Tibial artery (tissue), 4 donors: ENCODE data around the gene LTO1.

Experiments
- DNase-seq, 2 donors: peaks; one replicate each; pipeline ENCODE4 v3.0.0-alpha.2; 2019
- H3K27ac ChIP-seq, 2 donors: fragments of 200-600 bp; sonication (generic) in 1 of 2; 1 replicate in 1 of 2; 2 replicates in 1 of 2; pipeline ENCODE4 v1.5.1; 2018 to 2019; ENCODE audit warnings: mild to moderate bottlenecking in 1 of 2
- H3K27me3 ChIP-seq, 2 donors: fragments of 200-600 bp; sonication (generic) in 1 of 2; one replicate each; pipeline versions ENCODE4 v1.5.1 to v1.6.0; 2016 to 2019
- H3K36me3 ChIP-seq, 3 donors: fragments of 200-600 bp; sonication (generic) in 2 of 3; one replicate each; pipeline ENCODE4 v1.5.1; 2016 to 2019; ENCODE audit warnings: mild to moderate bottlenecking in 2 of 3
- H3K4me1 ChIP-seq, 4 donors: fragments of 200-600 bp; sonication (generic) in 2 of 4; 1 replicate in 3 of 4; 2 replicates in 1 of 4; pipeline ENCODE4 v1.5.1; 2016 to 2019
- H3K4me3 ChIP-seq, 2 donors: fragments of 200-600 bp; sonication (generic) in 1 of 2; 1 replicate in 1 of 2; 2 replicates in 1 of 2; pipeline ENCODE4 v1.5.1; 2018 to 2019; ENCODE audit warnings: mild to moderate bottlenecking in 2 of 2
- H3K9me3 ChIP-seq, 3 donors: fragments of 200-600 bp; sonication (generic) in 1 of 3; one replicate each; pipeline ENCODE4 v1.5.1; 2016 to 2019
- intact Hi-C: fragments of 100-400 bp; cut with DNase I; formaldehyde crosslinking; loops from one replicate; pipeline ENCODE4 v1.15.0; 2023; ENCODE audit warnings: low total_unique reads
- TF ChIP-seq, protein P1 (sequence below), 2 experiments: fragments of 200-600 bp in 1 of 2; fragments of 450-650 bp in 1 of 2; IDR thresholded peaks; one replicate each; pipeline ENCODE4 v1.5.1; 2017 to 2019; ENCODE audit warnings: antibody characterized with exemption in 2 of 2, mild to moderate bottlenecking in 1 of 2, moderate library complexity in 1 of 2

The LTO1 gene

DNA sequence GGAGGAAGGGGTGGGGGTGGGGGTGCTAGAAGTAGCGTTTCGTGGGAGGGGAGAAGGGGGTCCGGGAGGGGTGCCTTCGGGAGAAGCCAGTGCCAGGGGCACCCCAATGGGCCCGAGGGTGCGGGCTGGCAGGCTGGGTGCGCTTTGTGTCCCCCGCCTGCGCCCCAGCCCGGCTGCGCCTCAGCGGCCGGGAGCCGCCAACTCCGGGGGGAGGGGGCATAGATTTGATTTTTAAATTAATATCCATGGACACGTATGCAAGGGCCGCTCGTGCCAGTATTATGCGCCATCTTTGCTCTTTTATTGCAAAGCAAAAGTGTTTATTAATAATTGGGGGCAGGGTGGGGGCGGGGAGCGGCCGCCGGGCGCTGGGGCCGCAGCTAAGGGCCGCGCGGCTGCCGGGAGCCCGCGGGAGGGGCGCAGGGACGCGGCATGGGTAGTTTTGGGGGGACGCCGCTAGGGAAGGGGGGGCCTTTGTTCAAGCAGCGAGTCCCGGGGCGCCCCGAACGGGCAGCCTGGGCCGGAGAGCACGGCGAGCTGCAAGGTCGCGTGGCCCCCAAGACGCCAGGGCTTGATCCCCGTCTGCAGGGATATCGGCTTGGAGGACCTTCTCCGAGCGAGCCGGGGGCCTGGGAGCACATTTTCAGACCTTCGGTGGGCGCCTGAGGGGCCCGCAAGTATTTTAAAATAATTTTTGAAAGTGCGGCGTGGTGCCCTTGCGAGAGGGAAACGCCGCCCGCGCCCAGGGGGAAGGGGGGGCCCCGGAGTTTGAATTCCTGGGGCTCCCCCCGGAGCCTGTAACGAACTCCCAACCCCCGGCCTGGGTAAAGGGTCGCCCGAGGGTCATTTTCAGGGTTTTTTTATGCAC, 33.2 kb downstream of the LTO1 start:
- Histone ChIP-seq H3K4me1 (peaks cover 12 to 71% (median 53%) of the 10 kb centered on the region in 4 donors), H3K27me3 (no peaks in the 10 kb centered on the region), H3K9me3 (no peaks in the 10 kb centered on the region), H3K27ac (peak overlapping the region; percentile 96), H3K4me3 (peak overlapping the region; percentile 72 to 91), H3K36me3 (peaks cover 0 to 23% (median 7%) of the 10 kb centered on the region in 3 donors)
- TF ChIP-seq, protein P1, sequence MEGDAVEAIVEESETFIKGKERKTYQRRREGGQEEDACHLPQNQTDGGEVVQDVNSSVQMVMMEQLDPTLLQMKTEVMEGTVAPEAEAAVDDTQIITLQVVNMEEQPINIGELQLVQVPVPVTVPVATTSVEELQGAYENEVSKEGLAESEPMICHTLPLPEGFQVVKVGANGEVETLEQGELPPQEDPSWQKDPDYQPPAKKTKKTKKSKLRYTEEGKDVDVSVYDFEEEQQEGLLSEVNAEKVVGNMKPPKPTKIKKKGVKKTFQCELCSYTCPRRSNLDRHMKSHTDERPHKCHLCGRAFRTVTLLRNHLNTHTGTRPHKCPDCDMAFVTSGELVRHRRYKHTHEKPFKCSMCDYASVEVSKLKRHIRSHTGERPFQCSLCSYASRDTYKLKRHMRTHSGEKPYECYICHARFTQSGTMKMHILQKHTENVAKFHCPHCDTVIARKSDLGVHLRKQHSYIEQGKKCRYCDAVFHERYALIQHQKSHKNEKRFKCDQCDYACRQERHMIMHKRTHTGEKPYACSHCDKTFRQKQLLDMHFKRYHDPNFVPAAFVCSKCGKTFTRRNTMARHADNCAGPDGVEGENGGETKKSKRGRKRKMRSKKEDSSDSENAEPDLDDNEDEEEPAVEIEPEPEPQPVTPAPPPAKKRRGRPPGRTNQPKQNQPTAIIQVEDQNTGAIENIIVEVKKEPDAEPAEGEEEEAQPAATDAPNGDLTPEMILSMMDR (IDR thresholded peaks at IDR 0.05) = no peak
- intact Hi-C loops = loop anchor here (5.0 to 10.0 kb wide), 3 partner anchors 345 to 837 kb away; partner anchors contain the start of gene CPT1A
- DNase-seq = no peak

DNA sequence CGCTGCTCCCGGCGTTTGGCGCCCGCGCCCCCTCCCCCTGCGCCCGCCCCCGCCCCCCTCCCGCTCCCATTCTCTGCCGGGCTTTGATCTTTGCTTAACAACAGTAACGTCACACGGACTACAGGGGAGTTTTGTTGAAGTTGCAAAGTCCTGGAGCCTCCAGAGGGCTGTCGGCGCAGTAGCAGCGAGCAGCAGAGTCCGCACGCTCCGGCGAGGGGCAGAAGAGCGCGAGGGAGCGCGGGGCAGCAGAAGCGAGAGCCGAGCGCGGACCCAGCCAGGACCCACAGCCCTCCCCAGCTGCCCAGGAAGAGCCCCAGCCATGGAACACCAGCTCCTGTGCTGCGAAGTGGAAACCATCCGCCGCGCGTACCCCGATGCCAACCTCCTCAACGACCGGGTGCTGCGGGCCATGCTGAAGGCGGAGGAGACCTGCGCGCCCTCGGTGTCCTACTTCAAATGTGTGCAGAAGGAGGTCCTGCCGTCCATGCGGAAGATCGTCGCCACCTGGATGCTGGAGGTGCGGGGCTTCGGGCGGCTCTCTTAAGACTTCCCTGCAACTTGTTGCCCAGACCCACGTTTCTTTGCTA, 34.1 kb downstream of the LTO1 start, which contains the start of gene CCND1:
CCND1 (plus strand) TSS at position 162 of the 587 bp plus-strand sequence; CDS start at position 320, 158 bp downstream.
- Histone ChIP-seq H3K4me1 (peaks cover 12 to 73% (median 62%) of the 10 kb centered on the region in 4 donors), H3K9me3 (no peaks in the 10 kb centered on the region), H3K27ac (peak within 1 kb of the TSS; percentile 96), H3K4me3 (peak within 1 kb of the TSS; percentile 72 to 91), H3K36me3 (peaks cover 0 to 15% (median 7%) of the 10 kb centered on the region in 3 donors), H3K27me3 (no peaks in the 10 kb centered on the region)
- DNase-seq = peak; percentile 67 to 85
- TF ChIP-seq, protein P1 (IDR thresholded peaks at IDR 0.05) = peak in 1 of 2 experiments; percentile 15
- intact Hi-C loops = loop anchor here (5.0 to 10.0 kb wide), 3 partner anchors 344 to 836 kb away; partner anchors contain the start of gene CPT1A

DNA sequence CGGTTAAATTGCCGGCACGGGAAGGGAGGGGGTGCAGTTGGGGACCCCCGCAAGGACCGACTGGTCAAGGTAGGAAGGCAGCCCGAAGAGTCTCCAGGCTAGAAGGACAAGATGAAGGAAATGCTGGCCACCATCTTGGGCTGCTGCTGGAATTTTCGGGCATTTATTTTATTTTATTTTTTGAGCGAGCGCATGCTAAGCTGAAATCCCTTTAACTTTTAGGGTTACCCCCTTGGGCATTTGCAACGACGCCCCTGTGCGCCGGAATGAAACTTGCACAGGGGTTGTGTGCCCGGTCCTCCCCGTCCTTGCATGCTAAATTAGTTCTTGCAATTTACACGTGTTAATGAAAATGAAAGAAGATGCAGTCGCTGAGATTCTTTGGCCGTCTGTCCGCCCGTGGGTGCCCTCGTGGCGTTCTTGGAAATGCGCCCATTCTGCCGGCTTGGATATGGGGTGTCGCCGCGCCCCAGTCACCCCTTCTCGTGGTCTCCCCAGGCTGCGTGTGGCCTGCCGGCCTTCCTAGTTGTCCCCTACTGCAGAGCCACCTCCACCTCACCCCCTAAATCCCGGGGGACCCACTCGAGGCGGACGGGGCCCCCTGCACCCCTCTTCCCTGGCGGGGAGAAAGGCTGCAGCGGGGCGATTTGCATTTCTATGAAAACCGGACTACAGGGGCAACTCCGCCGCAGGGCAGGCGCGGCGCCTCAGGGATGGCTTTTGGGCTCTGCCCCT, 34.7 kb downstream of the LTO1 start:
- peaks cover 12 to 78% (median 64%) of the 10 kb centered on the region in 4 donors for H3K4me1 ChIP-seq

DNA sequence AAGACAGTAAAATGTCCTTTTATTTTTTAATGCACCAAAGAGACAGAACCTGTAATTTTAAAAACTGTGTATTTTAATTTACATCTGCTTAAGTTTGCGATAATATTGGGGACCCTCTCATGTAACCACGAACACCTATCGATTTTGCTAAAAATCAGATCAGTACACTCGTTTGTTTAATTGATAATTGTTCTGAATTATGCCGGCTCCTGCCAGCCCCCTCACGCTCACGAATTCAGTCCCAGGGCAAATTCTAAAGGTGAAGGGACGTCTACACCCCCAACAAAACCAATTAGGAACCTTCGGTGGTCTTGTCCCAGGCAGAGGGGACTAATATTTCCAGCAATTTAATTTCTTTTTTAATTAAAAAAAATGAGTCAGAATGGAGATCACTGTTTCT, 35.3 kb downstream of the LTO1 start:
- DNase-seq = no peak
- Histone ChIP-seq H3K4me1 (peaks cover 12 to 72% (median 59%) of the 10 kb centered on the region in 4 donors), H3K27me3 (no peaks in the 10 kb centered on the region), H3K9me3 (no peaks in the 10 kb centered on the region), H3K36me3 (peaks cover 0 to 3% (median 0%) of the 10 kb centered on the region in 3 donors), H3K4me3 (peak overlapping the region; percentile 72 to 91), H3K27ac (no peak overlapping the region)
- intact Hi-C loops = loop anchor here (5.0 to 10.0 kb wide), 3 partner anchors 343 to 835 kb away; partner anchors contain the start of gene CPT1A
- TF ChIP-seq, protein P1 (IDR thresholded peaks at IDR 0.05) = no peak

More for the DNA sequence above, 34.7 kb downstream of the LTO1 start:
- TF ChIP-seq, protein P1 (IDR thresholded peaks at IDR 0.05) = no peak
- Histone ChIP-seq H3K27me3 (no peaks in the 10 kb centered on the region), H3K27ac (peak overlapping the region; percentile 96), H3K36me3 (peaks cover 0 to 9% (median 5%) of the 10 kb centered on the region in 3 donors), H3K9me3 (no peaks in the 10 kb centered on the region), H3K4me3 (peak overlapping the region; percentile 72 to 91)
- DNase-seq = no peak
- intact Hi-C loops = loop anchor here (5.0 to 10.0 kb wide), 3 partner anchors 343 to 836 kb away; partner anchors contain the start of gene CPT1A
